ENCODE data around the gene EXTL1. TPM values are rescaled to one million over a fixed set of nuclear protein-coding genes. Genes with fewer than 3 reads are reported as not detected.

Gene EXTL1
- total and polyA plus RNA-seq, 3 donors from 2014 or later = 1.3 to 2.8 (median 1.3) TPM

GRCh38 chr1:26072305-26072704, 50.7 kb downstream of the EXTL1 start:
- Histone ChIP-seq H3K4me1 (no peaks in the 10 kb centered on the region), H3K27ac (no peak overlapping the region), H3K36me3 (ENCODE audit: low read depth, missing control alignments) (no peaks in the 10 kb centered on the region), H3K27me3 (no peaks in the 10 kb centered on the region), H3K9me3 (no peaks in the 10 kb centered on the region), H3K4me3 (no peak overlapping the region)
- WGBS, 2 donors = 41 to 48% methylated on average over 6 of the region's 6 CpGs
- TF ChIP-seq POLR2A (IDR thresholded peaks at IDR 0.05) = no peak
- TF ChIP-seq CTCF (IDR thresholded peaks at IDR 0.05) = no peak
- intact Hi-C loops (cut with DNase I; ENCODE audit: low total_unique reads) = no loop called here
- DNase-seq = no peak

- Histone ChIP-seq H3K27ac (no peak overlapping the region), H3K27me3 (no peaks in the 10 kb centered on the region), H3K4me3 (no peak overlapping the region), H3K36me3 (ENCODE audit: low read depth, missing control alignments) (no peaks in the 10 kb centered on the region), H3K9me3 (no peaks in the 10 kb centered on the region), H3K4me1 (no peaks in the 10 kb centered on the region)
- no peak for TF ChIP-seq POLR2A (IDR thresholded peaks at IDR 0.05)
- TF ChIP-seq CTCF (IDR thresholded peaks at IDR 0.05) = no peak
- intact Hi-C loops (cut with DNase I; ENCODE audit: low total_unique reads) = no loop called here
- DNase-seq = no peak
- 90 to 95% methylated on average over 3 of the region's 3 CpGs for WGBS, 2 donors
These were observed 54.0 kb downstream of the EXTL1 start for GRCh38 chr1:26075421-26076144.

GRCh38 chr1:26077524-26077923, 55.9 kb downstream of the EXTL1 start:
- intact Hi-C loops (cut with DNase I; ENCODE audit: low total_unique reads) = no loop called here

GRCh38 chr1:26078286-26079177, 57.0 kb downstream of the EXTL1 start:
- WGBS, 2 donors = 48 to 62% methylated on average over 8 of the region's 8 CpGs
- Histone ChIP-seq H3K27ac (no peak overlapping the region), H3K9me3 (no peaks in the 10 kb centered on the region), H3K4me1 (no peaks in the 10 kb centered on the region), H3K27me3 (no peaks in the 10 kb centered on the region), H3K4me3 (no peak overlapping the region), H3K36me3 (ENCODE audit: low read depth, missing control alignments) (no peaks in the 10 kb centered on the region)
- DNase-seq = no peak
- intact Hi-C loops (cut with DNase I; ENCODE audit: low total_unique reads) = no loop called here
- TF ChIP-seq CTCF (IDR thresholded peaks at IDR 0.05) = no peak
- TF ChIP-seq POLR2A (IDR thresholded peaks at IDR 0.05) = no peak

More at GRCh38 chr1:26077524-26077923, 55.9 kb downstream of the EXTL1 start:
- WGBS, 2 donors = 94 to 96% methylated on average over 1 of the region's 1 CpG
- no peaks in the 10 kb centered on the region for H3K9me3 ChIP-seq
- no peak for TF ChIP-seq POLR2A (IDR thresholded peaks at IDR 0.05)
- TF ChIP-seq CTCF (IDR thresholded peaks at IDR 0.05) = no peak
- H3K36me3 ChIP-seq (ENCODE audit: low read depth, missing control alignments) = no peaks in the 10 kb centered on the region
- no peak overlapping the region for H3K27ac ChIP-seq
- no peaks in the 10 kb centered on the region for H3K27me3 ChIP-seq
- H3K4me3 ChIP-seq = no peak overlapping the region
- no peak for DNase-seq
- no peaks in the 10 kb centered on the region for H3K4me1 ChIP-seq
